Activated effector memory CD4-positive, alpha-beta T cell treated with Interleukin-2 at 50 U/mL for 16 hours (primary cell): Measurements from ENCODE around the gene ZFAND2A.
"Not testable (repeated sequence)": the region's sequence is repeated elsewhere in the genome, so short reads cannot be mapped to it uniquely, and the experiment has no call there.

Experiments used
- DNase-seq: peaks from one replicate; pipeline ENCODE4 v3.0.0-alpha.2; 2020

ZFAND2A gene

DNA sequence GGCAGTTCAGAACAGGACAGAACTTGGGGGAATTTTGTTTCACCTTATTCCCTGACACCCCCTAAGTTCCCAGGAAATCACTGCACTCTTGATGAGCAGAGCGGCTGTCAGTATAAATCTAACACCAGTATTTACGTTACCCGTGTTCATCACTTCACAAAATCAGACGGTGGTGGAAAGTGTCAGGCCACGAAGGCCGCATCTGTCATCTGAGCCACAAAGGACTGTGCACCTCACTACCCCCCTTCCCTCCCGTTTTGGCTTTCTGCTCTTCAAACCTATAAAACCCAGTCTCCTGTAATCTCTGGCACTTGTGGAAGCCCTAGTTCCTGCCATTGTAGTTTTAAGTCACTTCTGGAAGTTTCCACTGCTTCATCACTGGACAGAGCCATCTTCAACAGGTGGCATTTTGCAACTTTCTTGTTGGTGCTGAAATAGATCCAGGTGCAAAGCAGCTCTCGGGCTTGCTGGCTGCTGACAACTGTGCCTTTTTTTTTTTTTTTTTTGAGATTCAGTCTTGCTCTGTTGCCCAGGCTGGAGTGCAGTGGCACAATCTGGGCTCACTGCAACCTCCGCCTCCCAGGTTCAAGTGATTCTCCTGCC is 9.5 kb downstream of the ZFAND2A start:
- no peak for DNase-seq

DNA sequence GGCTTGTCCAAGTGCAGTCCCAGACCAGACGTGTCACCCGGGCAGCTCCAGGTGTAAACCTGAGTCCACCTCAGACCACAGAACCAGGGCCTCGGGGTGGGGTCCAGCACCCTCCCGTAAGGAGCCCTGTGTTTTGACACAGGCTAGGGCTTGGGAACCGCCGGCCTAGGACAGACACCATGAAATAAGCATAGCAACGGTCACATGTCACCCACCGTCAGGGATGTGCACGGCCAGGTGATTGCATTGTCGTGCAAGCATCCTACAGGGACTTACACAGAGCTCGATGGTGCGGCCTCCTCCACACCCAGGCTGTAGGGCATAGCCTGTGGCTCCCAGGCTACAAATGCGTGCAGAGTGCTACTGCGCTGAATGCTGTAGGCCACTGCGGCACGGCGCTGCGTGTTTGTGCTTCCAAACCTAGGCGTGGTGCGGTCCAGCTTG is 10.6 kb downstream of the ZFAND2A start:
- no peak for DNase-seq

DNA sequence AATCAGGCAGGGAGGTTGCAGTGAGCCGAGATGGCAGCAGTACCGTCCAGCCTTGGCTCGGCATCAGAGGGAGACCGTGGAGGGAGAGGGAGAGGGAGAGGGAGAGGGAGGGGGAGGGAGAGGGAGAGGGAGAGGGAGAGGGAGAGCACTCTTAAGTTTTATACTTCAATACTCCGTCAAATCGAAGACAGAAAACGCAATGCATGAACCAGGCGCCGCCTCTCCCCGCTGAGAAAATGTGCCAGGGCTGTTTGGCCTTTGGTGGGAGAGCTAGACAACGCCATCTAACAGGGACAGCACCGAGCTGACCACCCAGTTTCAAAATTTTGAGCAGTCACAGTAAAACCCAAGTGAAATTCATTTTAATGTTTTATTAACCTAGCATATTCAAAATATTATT is 12.1 kb downstream of the ZFAND2A start:
- DNase-seq: not testable (repeated sequence)

DNA sequence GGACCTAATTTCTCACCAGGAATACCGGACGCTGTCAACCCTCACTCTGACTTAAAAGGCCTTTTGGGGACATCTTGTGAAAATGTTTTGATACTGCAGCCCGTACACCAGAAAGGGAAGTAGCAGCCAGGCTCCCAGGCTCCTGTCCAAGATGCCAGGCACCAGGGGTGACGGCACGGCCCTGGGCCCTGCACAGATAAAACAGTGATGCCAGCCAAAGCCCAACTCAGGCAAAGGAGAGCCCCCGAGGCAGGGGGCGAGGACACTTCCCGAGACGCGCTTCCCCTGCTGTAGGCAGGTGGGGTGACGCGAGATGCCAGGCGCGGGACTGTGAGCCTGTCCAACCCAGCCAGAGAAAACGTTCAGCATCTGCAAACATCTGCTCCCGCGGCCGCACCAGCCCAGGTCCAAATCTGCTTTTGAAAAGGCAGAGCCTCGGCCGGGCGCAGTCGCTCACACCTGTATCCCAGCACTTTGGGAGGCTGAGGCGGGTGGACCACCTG is 15.7 kb downstream of the ZFAND2A start:
- no peak for DNase-seq

DNA sequence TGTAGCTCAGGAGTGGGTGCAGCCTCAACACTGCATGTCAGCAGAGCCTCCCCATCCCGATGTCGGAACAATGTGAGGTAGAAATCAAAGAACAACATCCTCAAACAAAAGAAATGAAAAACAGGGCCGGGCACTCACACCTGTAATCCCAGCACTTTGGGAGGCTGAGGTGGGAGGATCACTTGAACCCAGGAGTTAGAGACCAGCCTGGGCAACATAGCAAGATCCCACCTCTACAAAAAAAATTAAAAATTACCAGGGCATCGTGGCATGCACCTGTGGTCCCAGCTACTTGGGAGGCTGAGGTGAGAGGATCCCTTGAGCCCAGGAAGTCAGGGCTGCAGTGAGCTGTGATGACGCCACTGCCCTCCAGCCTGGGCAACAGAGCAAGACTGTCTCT is 17.0 kb downstream of the ZFAND2A start:
- not testable (repeated sequence) for DNase-seq

DNA sequence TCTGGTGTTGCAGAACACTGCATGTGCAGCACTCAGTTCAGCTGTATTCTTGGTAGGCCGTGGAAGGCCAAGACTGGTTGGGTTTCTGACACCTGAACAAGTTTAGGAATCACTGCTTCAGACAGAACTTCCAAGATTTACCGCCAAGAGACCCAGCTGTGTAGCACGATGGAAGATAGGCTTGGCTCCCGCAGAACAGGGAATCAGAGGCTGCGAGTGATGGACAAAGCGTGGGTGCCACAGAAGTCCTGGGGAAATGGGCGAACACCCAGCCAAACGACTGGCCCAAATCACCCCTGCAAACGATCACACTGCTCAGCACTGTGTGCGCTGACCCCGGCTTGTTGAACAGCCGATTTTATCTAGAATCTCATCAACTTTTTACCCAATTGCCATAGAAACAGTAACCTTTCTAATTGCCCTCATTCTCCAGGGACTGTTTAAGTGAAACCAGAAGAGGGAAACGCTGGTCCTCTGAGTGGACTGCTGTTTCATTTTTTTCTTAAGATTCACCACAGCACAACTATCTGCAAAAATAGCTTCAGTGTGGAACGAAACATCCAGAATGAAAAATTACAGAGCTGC is 17.9 kb downstream of the ZFAND2A start:
- DNase-seq: no peak

DNA sequence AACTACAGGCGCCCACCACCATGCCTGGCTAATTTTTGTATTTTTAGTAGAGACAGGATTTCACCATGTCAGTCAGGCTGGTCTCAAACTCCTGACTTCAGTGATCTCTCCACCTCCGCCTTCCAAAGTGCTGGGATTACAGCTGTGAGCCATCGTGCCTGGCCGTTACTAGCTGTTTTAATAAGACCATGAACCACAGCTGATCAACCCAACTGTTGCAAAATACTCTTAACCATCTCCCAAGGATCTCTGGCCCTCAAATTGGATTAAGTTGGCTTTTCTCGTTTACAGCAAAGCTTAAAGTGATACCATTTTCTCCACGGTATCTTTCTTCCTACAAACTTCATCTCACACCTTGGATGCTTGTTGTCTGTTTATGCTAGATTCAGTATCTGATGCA is 18.3 kb downstream of the ZFAND2A start:
- DNase-seq: no peak

DNA sequence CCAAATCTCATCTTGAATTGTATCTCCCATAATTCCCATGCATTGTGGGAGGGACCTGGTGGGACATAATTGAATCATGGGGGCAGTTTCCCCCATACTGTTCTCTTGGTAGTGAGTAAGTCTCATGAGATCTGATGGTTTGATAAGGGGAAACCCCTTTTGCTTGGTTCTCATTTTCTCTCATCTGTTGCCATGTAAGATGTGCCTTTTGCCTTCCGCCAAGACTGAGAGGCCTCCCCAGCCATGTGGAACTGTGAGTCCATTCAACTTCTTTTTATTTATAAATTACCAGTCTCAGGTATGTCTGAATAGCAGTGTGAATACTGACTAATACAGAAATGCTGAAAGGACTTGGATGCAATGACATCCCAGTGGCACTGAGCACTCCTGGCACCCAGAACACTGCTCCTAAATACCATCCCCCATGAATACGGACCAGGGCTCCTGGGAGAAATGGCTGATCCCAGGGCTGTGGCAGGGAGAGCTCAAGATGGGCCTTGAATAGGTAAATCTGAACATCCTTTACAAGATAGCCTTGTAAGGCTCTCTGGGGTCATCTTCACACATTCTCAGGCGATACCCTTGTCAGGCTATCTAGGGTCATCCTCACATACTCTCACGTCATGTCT is 19.4 kb downstream of the ZFAND2A start:
- no peak for DNase-seq

DNA sequence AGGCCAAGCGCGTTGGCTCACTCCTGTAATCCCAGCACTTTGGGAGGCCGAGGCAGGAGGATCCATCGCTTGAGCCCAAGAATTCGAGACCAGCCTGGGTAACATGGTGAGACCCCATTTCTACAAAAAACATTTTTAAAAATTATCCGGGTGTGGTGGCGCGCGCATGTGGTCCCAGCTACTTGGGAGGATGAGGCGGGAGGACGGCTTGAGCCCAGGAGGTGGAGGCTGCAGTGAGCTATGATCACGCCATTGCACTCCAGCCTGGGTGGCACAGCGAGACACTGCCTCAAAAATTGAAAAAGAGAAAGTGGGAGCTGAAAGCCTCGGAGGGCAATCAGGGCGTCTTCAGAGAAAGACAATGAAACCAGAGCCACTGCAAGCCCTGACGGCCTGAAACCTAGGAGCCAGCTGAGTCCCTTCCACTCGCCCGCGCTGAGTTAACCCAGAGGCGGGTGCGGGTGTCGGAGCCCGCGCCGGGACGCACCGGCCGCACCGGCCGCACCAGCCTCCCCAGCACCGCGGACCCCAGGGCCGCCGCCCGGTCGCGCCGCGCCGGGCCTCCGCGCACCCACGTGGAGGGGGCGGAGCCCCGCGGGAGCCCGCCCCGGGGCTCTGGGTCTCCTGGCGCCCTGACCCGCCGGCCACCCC is 22.4 kb downstream of the ZFAND2A start:
- DNase-seq: no peak

DNA sequence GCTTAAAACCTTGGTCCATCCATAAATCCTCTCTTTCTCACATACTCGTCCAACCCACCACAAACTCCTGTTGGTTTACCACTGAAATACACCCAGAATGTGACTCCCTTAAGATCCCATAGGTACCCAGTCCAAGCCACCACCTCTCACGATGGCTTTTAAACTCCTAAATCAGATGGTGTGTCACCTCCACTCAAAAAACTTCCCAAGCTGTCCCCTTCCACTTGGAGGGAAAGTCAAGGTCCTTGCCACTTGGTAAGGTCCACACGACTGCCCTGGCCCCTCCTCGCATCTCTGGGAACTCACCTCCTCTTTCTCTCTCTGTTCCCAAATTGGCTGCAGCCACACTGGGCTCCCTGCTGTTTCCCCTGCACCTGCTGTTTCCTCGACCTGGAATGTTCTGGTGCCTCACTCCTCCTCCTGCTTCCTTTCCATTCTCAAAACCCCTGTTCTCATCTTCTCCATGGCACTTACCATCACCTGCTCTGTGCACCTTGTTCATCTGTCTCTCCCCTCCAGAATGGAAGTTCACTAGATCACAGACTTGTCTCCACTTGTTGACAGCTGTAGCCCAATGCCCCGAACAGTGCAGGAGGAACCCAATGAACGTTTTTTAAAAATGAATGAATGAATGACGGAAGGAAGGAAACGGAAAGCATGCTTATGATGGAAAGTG is 23.0 kb downstream of the ZFAND2A start:
- DNase-seq: no peak

DNA sequence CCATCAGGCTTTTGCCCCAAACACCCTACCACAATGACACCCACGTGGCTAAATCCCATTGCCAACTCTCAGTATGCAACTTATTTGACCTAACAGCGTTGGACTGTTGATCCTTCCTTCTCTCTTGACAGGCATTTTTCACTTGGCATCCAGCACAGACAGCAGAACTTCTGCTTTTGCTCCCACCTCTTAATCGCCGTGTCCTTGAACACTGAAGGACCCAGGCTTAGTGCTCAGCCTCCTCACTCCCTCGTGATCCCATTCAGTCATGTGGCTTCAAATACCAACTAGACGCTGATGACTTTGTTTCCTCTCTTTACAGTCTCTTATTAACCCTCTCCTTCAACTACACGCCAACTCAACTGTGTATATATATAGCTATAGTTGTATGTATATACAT is 25.0 kb downstream of the ZFAND2A start:
- no peak for DNase-seq

DNA sequence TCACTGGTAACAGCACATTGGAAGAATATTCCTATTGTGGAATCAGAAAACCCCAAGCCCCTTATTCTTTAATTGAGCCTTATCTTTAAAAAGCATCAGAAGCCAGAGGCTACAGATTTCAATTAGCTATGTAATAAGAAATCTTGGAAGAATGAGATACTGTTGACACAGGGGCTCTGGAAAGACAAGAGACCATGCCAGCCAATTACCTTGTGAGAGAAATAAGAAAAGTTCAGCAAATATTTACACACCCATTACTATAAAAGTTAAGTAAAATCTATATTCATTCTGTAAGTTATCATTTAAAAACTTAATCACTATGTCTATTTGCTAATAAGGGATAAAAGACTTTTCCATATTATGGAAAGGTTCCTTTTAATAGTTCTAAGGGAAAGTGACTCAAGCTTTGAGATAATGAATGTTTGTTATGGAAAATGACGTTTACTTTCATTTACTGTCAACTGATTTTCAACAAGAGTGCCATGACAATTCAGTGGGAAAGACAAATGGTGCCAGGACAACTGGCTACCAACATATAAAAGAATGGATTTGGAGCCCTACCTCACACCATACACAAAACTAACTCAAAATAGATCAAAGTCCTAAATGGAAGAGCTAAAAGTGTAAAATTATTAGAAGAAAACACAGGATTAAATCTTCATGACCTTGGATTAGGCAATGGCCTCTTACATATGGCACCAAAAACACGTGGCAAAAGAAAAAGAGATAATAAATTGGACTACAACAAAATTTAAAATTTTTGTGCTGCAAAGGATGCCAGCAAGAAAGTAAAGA is 28.3 kb downstream of the ZFAND2A start:
- no peak for DNase-seq

DNA sequence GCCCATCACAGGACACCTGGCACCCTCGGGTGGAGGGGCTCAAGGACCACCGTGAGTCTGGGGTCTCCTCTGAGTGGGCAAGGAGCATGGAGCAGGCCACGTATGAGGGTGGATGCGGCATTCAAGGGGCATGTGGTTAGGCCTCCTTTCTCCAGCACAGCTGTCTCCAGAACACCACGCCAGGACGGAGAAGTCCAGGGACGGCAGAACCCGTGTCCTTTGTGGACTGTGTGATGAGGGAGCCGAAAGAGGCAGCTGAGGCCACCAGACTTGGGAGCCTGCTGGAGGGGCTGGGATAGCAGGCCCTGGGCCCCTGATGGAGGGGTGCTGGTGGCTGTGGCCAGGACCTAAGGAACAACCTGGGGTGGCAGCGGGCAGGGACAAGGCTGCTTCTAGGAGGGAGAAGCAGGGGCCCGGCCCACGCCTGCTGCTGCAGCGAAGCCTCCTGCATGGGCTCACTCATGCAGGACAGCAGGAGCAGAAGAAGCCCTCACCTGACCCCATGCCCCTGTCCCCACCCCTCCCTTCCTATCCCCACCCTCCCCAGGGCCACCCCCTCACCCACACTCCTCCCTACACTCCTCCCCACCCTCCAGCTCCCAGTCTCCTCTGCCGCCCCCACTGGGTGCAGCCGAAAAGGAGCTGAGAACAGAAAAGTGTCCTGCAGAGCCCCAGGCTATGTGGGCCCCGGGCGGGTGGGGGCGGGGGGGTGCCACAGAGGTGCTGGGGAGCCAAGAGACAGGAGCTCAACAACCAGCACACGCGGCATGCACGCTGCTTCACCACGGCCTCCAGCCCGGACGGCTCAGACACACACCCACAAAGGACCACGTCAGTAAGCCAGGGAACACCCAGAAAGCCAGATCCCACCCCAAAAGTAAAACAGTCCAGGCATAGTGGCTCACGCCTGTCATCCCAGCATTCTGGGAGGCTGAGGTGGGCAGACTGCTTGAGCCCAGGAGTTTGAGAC is 29.7 kb downstream of the ZFAND2A start:
- no peak for DNase-seq

DNA sequence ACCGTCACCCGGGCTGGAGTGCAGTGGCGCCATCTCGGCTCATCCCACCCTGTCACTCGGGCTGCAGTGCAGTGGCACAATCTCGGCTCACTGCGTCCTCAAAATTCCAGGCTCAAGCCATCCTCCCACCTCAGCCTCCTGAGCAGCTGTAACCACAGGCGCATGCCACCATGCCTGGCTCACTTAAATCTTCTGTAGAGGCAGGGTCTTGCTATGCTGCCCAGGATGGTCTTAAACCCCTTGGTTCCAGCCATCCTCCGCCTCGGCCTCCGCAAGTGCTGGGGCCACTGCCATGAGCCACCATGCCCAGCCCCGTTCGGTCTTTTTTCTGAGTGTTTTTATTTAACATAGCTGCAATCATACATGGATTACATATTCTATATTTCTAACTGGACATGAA is 30.6 kb downstream of the ZFAND2A start:
- no peak for DNase-seq

DNA sequence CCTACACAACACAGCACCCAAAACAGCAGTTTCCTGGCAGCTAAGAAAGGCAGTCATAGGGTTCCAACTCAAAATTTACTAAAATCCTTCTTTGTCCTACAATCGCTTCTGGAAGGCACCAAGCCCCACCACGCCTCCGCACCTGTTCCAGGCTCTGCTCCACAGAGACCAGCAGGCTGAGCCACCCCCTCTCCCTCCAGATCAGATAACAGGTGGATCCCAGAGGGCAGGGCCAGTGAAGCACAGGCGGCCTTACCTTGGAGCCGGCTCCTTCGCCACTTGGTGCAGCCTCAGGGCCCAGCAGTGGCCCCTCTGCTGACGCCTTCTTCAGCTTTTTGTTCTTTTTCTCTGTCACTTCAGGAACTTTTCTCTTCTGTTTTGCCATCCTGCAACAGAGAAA is 33.0 kb downstream of the ZFAND2A start:
- DNase-seq: no peak

DNA sequence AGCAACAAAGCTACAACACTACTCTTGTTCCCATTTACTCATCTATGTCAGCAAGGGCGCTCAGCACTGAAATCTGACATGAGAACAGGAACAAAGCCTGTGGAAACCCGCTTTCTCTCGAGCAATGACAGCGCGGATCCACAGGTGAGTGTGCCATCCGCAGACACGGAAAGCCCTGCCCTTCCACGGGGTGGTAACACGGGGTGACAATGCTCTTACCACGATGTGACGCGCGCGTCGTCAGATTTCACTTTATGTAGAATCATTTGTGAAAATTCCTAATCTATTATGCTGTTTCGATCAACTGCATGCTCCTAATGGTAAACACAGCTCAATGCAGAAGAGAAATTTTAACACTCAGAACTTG is 34.4 kb downstream of the ZFAND2A start:
- no peak for DNase-seq

DNA sequence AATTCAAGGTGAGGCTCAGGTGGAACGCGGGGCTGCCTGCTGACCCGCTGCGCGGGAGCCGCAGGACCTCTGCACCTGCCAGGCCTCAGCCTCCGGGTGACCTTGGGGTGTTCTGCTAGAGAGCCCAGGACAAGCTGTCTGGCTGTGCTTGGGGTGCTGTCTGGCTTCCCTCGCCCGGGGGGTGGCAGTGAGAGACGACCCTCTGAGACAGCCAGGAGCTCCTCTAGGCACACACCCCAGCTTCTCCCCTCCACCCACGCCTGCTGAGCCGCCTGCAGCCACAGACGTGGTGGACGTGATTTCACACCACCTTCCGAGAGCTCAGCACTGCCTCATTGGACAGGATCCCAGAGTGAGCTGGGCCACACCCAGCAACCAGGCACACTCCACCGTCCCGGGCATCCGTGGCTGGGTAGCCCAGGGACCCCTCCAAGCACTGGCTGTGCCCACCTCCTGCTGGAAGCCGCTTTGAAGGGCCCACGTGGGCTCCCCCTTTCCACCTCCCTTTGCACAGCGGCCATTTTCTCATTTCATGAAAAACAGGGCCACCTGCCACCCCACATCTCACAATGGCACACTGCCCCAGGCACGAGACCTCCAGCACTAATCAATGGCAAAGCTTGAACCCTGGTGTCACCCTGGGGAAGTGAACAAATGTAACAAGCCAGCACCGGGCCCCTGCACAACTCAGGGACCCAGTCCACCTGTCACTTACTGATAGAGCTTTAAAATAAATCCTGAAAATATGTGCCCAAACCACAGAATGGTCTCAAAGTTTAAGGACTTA is 35.0 kb downstream of the ZFAND2A start:
- DNase-seq: no peak

DNA sequence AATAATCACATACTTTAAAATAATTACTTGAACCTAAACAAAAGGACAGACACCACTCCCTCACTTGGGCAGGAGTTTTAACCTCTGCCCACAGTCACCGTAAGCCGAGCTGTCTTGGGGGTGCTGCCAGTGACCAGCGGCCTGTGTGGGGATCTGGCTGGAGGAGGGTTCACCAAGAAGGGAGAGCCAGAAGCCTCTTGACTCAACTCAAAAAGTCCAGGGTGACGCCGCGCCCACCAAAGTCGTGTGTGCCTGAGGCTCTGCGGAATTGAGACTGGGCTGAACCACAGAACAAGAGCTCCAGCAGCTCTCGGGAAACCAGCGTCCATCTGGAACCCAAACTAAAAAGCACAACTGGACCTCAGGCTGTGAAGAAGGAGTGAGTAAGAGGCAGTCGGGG is 35.8 kb downstream of the ZFAND2A start:
- DNase-seq: no peak

DNA sequence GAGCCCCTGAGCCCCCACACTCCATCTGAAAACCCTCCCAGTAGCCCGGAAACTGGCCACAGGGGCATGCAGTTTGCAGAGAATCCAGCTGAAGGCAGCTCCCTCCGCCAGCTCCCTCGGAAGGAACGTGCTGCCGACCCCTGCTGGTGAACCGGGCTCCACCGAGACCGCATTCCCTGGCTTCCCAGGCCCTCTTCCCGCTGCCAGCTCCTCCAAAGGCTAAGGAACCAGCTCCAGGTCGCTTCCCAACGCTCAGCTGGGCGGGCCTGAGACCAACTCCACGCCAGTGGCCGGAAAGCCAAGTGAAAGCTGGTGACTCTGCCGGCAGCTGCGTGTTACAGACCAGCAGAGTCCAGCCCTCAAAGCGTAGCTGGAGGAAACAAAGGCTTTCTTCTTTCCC is 36.3 kb downstream of the ZFAND2A start:
- no peak for DNase-seq

DNA sequence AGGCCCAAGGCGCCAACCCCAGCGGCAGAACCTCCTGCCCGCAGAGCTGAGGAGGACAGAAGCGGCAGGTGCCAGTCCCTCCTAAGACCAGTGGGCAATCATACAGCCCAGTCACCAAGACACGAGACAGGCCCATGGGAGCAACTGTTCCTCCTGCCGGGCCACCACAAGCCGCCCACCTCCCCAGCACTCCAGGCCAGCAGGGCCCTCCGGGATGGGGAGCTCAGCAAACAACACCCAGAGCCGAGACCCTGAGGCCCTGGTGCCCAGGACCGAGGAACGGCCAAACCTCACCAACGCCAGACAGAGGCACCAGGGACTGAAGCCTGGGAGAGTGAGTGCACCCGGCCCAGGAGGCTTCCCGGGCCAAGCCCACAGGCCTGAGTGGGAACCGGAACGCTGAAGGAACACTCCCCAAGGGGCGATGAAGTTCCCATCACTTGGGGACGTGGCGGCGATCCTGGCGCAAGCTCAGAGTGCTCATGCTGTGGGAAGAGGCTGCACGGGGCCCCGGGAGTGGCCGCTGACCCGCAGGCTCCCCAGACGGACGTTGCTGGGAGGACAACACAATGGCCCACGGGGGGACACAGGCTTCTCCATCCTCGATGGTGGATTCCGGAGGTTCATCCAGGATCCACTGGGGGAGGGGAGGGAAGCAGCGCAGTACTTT is 37.0 kb downstream of the ZFAND2A start:
- no peak for DNase-seq
